Fibroblast of skin of abdomen (primary cell): ENCODE data around the gene RNF217. TPM values are rescaled to one million over a fixed set of nuclear protein-coding genes. Genes with fewer than 3 reads are reported as not detected.
"Not testable (repeated sequence)": the region's sequence is repeated elsewhere in the genome, so short reads cannot be mapped to it uniquely, and the experiment has no call there.

Experiments
- DNase-seq: peaks from one replicate; pipeline ENCODE4 v3.0.0-alpha.2; 2013
- polyA plus RNA-seq, 2 experiments: library from polyadenylated mRNA; unstranded; fragments of 120-200 nt; gene quantifications; one replicate each; pipeline ENCODE4 v1.2.1, GENCODE V29; 2013; ENCODE audit not compliant: insufficient read length in 2 of 2

The RNF217 gene, protein sequence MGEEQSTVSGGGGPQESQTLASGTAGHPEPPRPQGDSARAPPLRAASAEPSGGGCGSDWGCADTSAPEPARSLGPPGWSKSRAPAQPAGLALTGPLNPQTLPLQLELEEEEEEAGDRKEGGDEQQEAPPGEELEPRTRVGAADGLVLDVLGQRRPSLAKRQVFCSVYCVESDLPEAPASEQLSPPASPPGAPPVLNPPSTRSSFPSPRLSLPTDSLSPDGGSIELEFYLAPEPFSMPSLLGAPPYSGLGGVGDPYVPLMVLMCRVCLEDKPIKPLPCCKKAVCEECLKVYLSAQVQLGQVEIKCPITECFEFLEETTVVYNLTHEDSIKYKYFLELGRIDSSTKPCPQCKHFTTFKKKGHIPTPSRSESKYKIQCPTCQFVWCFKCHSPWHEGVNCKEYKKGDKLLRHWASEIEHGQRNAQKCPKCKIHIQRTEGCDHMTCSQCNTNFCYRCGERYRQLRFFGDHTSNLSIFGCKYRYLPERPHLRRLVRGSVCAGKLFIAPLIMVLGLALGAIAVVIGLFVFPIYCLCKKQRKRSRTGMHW
- polyA plus RNA-seq (2013, experiment 1 of 2; ENCODE audit: insufficient read length), result 18.7 TPM
- polyA plus RNA-seq (2013, experiment 2 of 2; ENCODE audit: insufficient read length), result 18.2 TPM

- peak; percentile 73 for DNase-seq
These were observed at the start of gene RNF217 for GRCh38 chr6:124961777-124962638. RNF217 (plus strand) TSS chr6:124962437; CDS start chr6:124962545, 108 bp downstream.

GRCh38 chr6:124913056-124913455 is 49.2 kb upstream of the RNF217 start:
- no peak for DNase-seq

DNA sequence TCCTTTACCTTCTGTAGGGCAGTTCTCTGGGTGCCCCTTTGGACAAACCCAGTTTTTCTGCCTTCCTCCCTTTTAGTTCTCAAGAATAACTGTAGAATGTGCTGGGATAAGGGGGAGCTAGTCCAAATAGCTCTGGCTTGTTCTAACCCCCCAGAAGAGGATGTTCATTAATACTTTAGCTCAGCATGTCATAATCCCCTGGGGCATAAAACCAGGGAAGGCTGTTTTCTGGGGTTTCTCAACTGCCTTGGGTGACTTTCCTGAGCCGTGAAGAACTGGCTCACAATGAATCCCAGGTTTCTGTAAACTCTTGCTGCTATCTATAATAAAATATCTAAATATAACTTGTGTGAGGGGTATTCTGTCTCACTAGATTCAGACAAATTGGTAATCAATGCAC is 44.5 kb upstream of the RNF217 start:
- DNase-seq, result no peak

- DNase-seq, result not testable (repeated sequence)
These were observed 42.5 kb upstream of the RNF217 start for GRCh38 chr6:124919703-124920102.

GRCh38 chr6:124924333-124924759 is 37.9 kb upstream of the RNF217 start:
- DNase-seq, result peak; percentile 27

DNA sequence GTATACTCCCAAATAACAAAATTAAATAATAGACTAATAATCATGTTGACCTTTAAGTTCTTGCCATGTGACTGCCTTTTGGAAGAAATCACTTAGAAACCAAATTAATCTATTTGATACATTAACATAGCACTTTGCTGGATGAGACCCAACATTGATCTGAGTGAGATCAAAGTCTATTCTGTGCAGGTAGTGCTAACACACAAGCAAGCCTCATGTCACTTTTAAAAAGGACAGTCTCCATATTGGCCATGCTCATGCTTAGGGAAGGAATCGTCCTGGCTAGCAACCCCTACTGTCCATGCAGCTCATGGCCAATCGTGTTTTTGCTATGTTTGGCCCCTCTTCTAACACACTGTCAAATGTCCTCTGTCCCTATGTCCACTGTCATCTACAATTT is 35.8 kb upstream of the RNF217 start:
- DNase-seq, result no peak

DNA sequence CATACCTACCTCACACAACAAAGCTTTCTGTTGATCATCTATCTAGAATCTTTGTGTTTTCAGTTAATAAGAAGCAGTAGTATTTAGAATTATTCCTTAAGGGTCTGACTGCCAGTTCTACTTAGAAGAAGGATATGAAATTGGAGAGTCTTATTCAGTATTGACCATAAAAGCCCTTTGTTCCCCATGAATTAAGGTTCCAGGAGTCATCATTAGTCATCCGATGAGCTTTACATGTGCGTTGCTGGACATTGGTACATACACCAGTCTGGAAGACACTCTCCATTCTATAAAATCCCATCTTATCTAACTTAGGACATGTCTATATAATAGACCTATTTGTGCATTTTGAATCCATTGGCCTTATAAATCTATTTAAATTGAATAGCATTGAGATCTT is 34.4 kb upstream of the RNF217 start:
- DNase-seq, result peak; percentile 8

DNA sequence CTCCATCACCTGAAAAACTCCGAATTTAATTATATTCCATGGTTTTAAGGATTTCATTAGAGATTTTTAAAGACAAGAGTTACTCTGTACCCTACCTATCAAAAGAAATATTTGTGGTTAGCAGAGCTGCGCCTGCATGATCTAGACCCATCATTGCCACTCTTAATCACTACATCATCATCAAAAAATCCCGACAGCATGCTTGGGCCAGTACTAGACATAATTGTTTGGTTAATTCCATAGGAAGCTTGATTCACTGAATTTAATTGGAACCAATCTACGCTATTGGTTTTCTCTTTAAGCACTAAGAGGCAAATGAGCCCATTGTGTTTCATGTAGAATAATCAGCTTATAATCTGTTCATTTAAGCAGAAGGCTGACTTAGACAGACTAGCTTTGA is 33.4 kb upstream of the RNF217 start:
- no peak for DNase-seq

DNA sequence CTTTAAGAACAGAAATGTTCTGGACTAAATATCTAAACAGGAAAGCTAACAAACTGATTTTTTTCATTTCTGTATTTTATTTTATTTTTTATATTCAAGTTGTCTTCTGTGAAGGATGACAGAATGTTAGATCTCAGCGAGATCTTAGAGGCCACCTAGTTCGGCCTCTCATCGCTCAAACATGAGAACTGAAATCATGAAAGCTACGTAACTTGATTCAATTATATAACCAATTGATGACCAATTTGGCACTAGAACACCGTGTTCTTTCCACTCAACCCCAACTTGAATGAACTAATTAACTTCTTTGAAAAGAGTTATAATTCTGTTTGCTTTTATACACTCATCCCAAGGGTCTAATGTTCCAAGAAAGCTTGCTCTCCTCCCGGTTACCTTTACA is 24.6 kb upstream of the RNF217 start:
- DNase-seq, result no peak

- DNase-seq, result no peak
These were observed 21.0 kb upstream of the RNF217 start for GRCh38 chr6:124941259-124941658.

GRCh38 chr6:124943658-124944057 is 18.6 kb upstream of the RNF217 start:
- DNase-seq, result no peak

- peak; percentile 45 for DNase-seq
These were observed 14.2 kb upstream of the RNF217 start for GRCh38 chr6:124947971-124948451.

GRCh38 chr6:124949706-124950105 is 12.5 kb upstream of the RNF217 start:
- no peak for DNase-seq

DNA sequence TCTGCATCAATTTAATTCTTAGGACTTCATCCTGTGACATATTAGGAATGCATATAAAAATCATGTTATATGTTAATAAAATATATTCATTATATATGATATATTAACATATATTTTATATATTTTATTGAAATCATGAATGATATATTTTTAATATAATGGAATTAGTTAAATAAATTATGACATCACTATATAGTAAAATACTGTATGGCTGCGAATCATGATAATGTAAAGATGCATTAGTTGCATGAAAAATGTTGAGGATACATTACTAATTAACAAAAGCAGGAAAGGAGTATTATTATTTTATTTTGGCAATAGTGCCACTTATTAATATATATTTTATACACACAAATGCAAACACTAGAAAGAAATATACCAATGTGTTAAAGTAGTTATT is 8.4 kb upstream of the RNF217 start:
- no peak for DNase-seq

- peak; percentile 11 for DNase-seq
These were observed 7.0 kb upstream of the RNF217 start for GRCh38 chr6:124955108-124955856.

DNA sequence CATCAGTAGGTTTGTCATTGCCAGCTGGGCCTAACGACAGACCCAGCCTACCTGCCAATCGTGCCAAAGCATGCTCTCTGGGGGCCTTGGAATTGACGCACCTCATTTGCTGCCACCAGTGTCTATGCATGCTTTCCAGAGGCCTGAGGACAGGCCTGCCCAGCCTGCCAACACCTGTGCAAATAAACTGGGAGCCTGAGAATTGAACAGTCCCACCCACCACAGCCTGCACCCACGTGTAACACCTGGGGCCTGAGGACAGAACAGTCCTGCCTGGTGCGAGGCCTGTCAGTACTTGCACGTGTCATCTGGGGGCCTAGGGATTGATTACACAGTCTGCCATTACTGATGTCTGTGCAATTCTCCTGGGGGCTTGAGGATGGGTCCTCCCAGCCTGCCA is 6.2 kb upstream of the RNF217 start:
- no peak for DNase-seq

DNA sequence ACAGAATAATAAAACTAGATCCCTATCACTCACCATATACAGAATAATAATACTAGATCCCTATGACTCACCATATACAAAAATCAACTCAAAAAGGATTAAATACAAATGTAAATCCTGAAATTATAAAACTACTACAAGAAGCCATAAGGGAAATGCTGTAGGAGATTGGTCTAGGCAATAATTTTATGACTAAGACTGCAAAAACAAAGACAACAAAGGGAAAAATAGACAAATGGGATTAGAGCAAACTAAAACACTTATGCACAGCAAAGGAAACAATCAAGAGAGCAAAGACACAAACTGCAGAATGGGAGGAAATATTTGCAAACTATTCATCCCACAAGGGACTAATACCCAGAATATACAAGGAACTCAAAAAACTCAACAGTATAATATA is 4.1 kb upstream of the RNF217 start:
- no peak for DNase-seq

DNA sequence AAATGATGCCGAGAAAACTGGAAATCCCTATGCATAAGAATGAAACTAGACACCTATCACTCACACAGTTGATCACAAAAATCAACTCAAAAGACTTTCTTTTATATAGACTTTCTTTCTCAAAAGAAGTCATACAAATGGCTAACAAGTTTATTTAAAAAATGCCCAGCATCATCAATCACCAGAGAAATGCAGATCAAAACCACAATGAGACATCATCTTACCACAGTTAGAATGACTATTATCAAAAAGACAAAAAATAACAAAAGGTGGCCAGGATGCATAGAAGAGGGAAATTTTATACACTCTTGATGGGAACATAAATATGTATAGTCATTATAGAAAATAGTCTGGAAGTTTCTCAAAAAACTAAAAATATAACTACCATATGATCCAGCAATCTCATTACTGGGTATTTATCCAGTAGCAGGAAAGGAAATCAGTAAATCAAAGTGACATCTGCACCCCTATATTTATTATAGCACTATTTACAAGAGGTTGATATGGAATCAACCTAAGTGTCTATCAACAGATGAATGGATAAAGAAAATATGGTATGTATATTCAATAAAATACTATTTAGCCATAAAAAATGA is 3.4 kb upstream of the RNF217 start:
- DNase-seq, result peak; percentile 69

DNA sequence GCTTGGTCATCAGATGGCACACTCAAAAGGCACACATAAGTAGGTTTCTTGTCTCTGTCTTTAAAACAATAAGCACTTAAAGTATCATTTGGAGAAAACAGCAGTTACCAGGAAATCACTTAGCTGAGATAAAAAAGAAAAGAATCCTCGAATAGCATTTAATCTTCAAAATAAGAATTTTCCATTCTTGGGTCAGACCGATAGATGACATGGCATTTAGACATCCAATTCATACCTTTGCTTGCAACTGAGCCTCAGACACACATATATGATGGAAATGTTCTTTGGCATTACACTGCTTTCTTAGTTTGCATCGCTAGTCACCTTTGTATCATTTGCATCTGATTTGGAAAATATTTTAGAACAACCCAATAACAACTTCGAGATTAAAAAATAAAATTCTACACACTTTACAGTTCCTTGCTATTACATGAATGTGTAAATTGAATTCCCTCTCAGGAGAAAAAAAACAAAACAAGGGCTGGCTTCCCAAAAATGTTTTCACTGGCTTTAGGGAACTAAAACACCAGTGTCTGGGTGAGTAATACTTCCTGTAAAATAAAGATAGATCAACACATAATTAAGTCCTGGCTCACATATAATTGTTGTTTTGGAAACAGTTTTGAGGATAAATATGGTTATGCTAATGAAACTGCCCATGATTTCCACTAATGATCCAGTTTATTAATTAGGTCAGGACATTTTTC is 1.3 kb upstream of the RNF217 start:
- DNase-seq, result peak; percentile 17

DNA sequence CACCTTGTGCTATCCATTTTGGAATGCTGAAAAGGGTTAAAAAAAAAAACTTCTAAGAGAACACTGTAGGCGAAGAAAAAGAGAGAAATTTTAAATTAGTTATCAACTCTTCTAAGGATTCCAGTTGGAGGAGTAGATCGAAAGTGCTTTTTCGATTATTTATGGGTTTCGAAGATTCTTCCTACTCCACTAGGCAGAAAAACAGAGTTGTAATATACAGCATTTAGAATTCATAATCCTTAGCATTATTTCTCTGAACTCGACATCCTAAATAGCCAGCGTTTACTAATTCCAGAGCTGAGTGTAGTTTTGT is 817 bp upstream of the RNF217 start:
- DNase-seq, result no peak
